BJ (cell line): ENCODE measurements around the gene GLUD2. TPM values are rescaled to one million over a fixed set of nuclear protein-coding genes. Genes with fewer than 3 reads are reported as not detected.
"Not testable (repeated sequence)": the region's sequence is repeated elsewhere in the genome, so short reads cannot be mapped to it uniquely, and the experiment has no call there.

Experiments
- CTCF ChIA-PET: fragments of 350-600 bp; formaldehyde crosslinking; extraction: SDS; loops from one replicate; lab custom pipeline; 2021; ENCODE audit warnings: antibody characterized with exemption, inconsistent platforms; lab: Yijun Ruan, JAX
- POLR2A ChIA-PET: fragments of 300-600 bp; sonication (Branson Sonifier 250); formaldehyde crosslinking; extraction: SDS; loops from one replicate; lab custom pipeline; 2021; ENCODE audit warnings: antibody characterized with exemption; lab: Charles Lee
- DNase-seq: peaks from one replicate; pipeline ENCODE4 v3.0.0-alpha.2; 2011; ENCODE audit warnings: low read depth
- H3K27me3 ChIP-seq: 2 replicates; pipeline ENCODE4 v1.6.0; 2011; ENCODE audit warnings: low read length; ENCODE audit not compliant: control insufficient read depth, insufficient read depth
- H3K36me3 ChIP-seq: 2 replicates; pipeline ENCODE4 v1.5.1; 2011; ENCODE audit warnings: low read length; ENCODE audit not compliant: control insufficient read depth, insufficient read depth
- H3K4me3 ChIP-seq: 2 replicates; pipeline ENCODE4 v1.5.1; 2011; ENCODE audit warnings: low read depth, mild to moderate bottlenecking, control low read depth, low read length
- CTCF ChIP-seq: IDR thresholded peaks from 2 replicates; pipeline ENCODE4 v1.5.1; 2011; ENCODE audit warnings: low read depth, mild to moderate bottlenecking, control low read depth, inconsistent platforms, low read length, moderate library complexity; ENCODE audit not compliant: insufficient read depth
- polyA minus RNA-seq: library from RNA; depleted of rRNA, polyadenylated mRNA; stranded (reverse); fragments of >200 nt; gene quantifications from 2 replicates; pipeline ENCODE4 v1.2.3, GENCODE V29; 2011; rRNA and poly(A)+ RNA removed
- polyA plus RNA-seq: library from polyadenylated mRNA; depleted of rRNA; stranded (reverse); fragments of >200 nt; gene quantifications from 2 replicates; pipeline ENCODE4 v1.2.3, GENCODE V29; 2011; rRNA removed

GLUD2 gene
- polyA plus RNA-seq (1.6 and 1.8 TPM in 2 replicates), polyA minus RNA-seq (1.3 and 1.4 TPM in 2 replicates)

GRCh38 chrX:121047441-121048419, at the start of gene GLUD2:
Gene GLUD2 (plus strand): TSS chrX:121047610. CDS start chrX:121047685, 75 bp downstream.
- H3K27me3 ChIP-seq, H3K36me3 ChIP-seq, POLR2A ChIA-PET, DNase-seq: not testable (repeated sequence)
- CTCF ChIA-PET: interaction anchor here (0.8 kb wide), 1 partner anchor 24 kb away, joined by 5 read pairs; no protein-coding TSS in a partner anchor
- peak within 1 kb of the TSS; percentile 46 for H3K4me3 ChIP-seq
- TF ChIP-seq CTCF: peak; percentile 50; the same call in 1 of the 2 replicates

- no peak for DNase-seq
- Histone ChIP-seq H3K4me3 (no peak overlapping the region), H3K36me3 (no peaks in the 10 kb centered on the region), H3K27me3 (no peaks in the 10 kb centered on the region)
- ChIA-PET CTCF (no interaction called here), POLR2A (no interaction called here)
- no peak for TF ChIP-seq CTCF
These were observed 48.0 kb upstream of the GLUD2 start for GRCh38 chrX:120999413-120999812.

GRCh38 chrX:121000589-121000988, 46.8 kb upstream of the GLUD2 start:
- no peaks in the 10 kb centered on the region for H3K27me3 ChIP-seq
- no peaks in the 10 kb centered on the region for H3K36me3 ChIP-seq
- TF ChIP-seq CTCF: 0 out of 2 replicates have a peak, but pooled peaks have one; percentile 2
- H3K4me3 ChIP-seq: no peak overlapping the region
- no peak for DNase-seq
- ChIA-PET CTCF (no interaction called here), POLR2A (no interaction called here)

GRCh38 chrX:121008920-121009319, 38.5 kb upstream of the GLUD2 start:
- POLR2A ChIA-PET: no interaction called here
- DNase-seq: no peak

More at GRCh38 chrX:121008920-121009319, 38.5 kb upstream of the GLUD2 start:
- H3K4me3 ChIP-seq: no peak overlapping the region
- TF ChIP-seq CTCF: no peak
- H3K36me3 ChIP-seq: no peaks in the 10 kb centered on the region
- no peaks in the 10 kb centered on the region for H3K27me3 ChIP-seq
- CTCF ChIA-PET: no interaction called here
